Fibroblast of the aortic adventitia (primary cell): Measurements from ENCODE around the gene NKD1. TPM values are rescaled to one million over a fixed set of nuclear protein-coding genes. Genes with fewer than 3 reads are reported as not detected.

Source experiments
- DNase-seq: peaks from one replicate; pipeline ENCODE4 v3.0.0-alpha.2; 2010; ENCODE audit warnings: low read depth
- H3K4me3 ChIP-seq: 2 replicates; pipeline ENCODE4 v1.5.1; 2011; ENCODE audit warnings: low read depth, mild to moderate bottlenecking, control low read depth, low read length, moderate library complexity
- CTCF ChIP-seq: IDR thresholded peaks from 2 replicates; pipeline ENCODE4 v1.5.1; 2011; ENCODE audit warnings: mild to moderate bottlenecking, low read length, control low read depth, inconsistent platforms; ENCODE audit not compliant: insufficient read depth
- total RNA-seq: library from RNA; depleted of rRNA; stranded (reverse); fragments of >200 nt; gene quantifications from 2 replicates; pipeline ENCODE4 v1.2.3, GENCODE V29; 2012; ENCODE audit warnings: low replicate concordance

The NKD1 gene
- total RNA-seq, 1 donor, result 0.09 TPM

DNA sequence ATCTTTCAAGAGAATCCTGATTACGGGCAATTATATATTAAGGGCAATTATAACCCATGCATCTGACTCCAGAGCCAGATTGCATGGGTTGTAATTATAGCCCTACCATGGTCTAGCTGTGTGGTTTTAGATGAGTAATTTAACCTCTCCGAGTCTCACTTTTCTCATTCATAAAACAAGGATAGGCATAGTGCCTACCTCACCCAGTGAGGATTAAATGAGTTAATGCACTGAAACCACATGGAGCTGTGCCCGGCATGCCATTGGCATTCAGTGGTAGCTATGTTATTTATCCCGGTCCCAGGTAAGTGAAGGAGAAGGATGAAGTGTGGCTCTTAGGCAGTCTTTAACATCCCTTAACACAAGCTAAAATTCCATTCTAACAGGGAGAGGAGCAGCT lies 126.6 kb downstream of the NKD1 start:
- H3K4me3 ChIP-seq, result no peak overlapping the region
- DNase-seq, result no peak
- TF ChIP-seq CTCF, result no peak

DNA sequence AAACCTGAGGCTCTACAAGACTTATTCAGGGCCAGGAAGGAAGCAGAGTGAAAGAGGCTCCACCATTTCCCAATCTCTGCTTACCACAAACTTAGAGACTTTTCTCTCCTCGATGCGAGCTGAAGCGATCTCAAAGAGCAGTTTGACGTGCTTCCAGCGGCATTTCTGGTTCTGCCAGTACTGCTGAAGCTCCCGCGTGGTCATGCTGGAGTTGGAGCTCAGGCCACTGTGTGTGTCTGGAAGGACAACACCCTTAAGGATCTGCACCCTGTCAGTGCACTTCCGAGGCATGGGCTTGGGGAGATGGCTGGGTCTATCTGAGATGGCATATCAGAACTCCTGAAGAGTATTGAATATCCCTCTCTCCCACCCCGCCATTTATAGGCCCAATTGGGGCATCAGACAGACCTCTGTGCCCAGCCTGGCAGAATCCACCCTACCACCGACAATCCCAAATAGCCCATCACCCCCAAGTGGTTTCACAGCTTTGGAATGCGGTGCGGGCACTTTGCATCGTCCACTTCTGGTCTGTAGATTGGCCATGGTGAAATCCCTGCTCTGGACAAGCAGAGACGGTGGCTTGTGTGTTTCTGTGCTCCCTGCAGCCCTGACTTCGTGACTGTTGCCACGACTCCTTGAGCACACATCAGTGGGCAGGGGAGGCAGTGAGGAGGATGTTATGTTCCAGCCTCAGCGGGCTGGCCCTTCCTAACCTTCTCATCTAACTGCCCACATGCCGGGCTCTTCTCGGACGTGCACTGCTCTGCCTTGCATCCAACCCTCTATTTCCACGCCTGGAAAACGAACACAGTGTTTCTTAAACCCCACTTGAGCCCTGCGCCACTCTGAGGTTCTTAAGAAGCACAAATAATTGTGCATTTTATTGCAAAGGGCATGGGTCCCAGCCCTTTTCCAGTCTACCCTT lies 127.8 kb downstream of the NKD1 start:
- no peak for DNase-seq
- no peak for TF ChIP-seq CTCF
- no peak overlapping the region for H3K4me3 ChIP-seq

- TF ChIP-seq CTCF, result no peak
- no peak overlapping the region for H3K4me3 ChIP-seq
- DNase-seq, result no peak
These were observed 128.6 kb downstream of the NKD1 start for GRCh38 chr16:50676684-50677225.

DNA sequence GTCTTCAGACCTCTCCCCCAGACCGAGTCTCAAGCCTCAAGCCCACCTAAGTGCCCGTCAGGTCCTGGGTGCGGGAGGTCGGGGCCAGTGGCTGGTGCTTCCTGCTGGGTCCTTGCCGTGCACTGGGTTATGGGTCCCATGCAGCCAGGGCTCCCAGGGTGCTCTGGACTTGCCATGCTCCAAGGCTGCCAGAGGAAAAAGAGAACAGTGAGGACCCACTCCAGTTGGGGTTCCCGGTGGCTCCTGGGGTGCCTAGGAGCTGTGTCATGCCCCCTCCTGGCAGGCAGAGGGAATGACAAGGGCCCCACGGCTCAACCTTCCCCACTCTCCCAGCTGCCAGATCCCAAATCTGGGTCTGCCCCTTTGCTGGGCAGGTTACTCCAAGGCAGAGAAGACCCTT lies 129.2 kb downstream of the NKD1 start:
- H3K4me3 ChIP-seq, result no peak overlapping the region
- DNase-seq, result no peak
- TF ChIP-seq CTCF, result peak; percentile 35

GRCh38 chr16:50678531-50678930 lies 130.3 kb downstream of the NKD1 start:
- no peak for DNase-seq
- H3K4me3 ChIP-seq, result no peak overlapping the region
- no peak for TF ChIP-seq CTCF

DNA sequence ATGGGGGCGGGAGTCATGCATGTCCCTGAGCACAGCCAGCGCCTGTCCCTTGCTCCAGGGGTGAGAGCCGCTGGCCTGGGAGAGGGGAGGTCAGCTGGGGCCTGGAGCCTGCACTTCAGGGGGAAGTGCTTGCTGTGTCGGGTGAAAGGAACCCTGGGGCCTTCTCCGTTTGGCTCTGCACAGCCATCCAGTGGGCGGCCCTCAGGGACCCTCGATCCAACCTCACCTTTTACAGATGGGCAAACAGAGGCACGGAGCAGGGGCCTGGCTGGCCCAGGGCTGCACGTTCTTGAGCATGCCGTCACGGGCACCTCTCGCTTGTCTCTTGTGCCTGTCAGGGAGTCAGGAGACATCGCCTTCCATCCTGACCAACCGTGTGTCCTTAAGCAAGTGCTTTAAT lies 131.1 kb downstream of the NKD1 start:
- DNase-seq, result no peak
- H3K4me3 ChIP-seq, result no peak overlapping the region
- no peak for TF ChIP-seq CTCF
